ENCODE measurements around the gene CSTF1. TPM values are rescaled to one million over a fixed set of nuclear protein-coding genes. Genes with fewer than 3 reads are reported as not detected.

CSTF1 gene
- total RNA-seq, 1 experiment from 2014 or later = 44.5 TPM

DNA sequence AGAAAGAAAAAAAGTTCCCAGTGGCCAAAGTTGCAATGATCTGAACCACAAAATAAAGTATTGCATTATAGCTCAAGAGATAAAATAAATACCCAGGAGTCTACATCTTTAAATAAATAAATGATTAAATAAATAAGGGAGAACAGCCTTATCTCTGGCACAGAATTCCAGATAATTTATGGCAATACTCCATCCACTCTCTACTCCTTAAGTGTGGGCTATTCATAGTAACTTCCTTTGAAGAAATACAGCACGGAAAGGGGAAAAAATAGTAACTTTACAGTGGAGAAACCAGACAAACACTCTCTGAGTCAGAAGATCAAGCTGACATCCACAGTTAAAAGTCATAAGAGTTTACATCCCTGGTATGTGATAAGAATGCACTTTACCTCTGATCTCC lies 12.1 kb upstream of the CSTF1 start:
- H3K4me2 ChIP-seq (ENCODE audit: low read length) = no peak overlapping the region
- H3K9ac ChIP-seq (ENCODE audit: low read length) = no peak overlapping the region
- DNase-seq (ENCODE audit: low read depth, low spot score) (no peak), ATAC-seq (no peak)
- H3K27me3 ChIP-seq (ENCODE audit: insufficient read depth, low read length) = no peaks in the 10 kb centered on the region
- BruUV-seq (replicated peaks) = no TSS peak
- H3K36me3 ChIP-seq (ENCODE audit: control insufficient read depth in 1 of 2, insufficient read depth in 2 of 2, low read length in 2 of 2) = peaks cover 48 to 50% of the 10 kb centered on the region in 2 experiments
- no peak overlapping the region for H3K27ac ChIP-seq (ENCODE audit: low read depth, low read length)
- no peak overlapping the region for H2AFZ ChIP-seq (ENCODE audit: low read depth, low read length, poor library complexity, severe bottlenecking)
- H3K9me3 ChIP-seq (ENCODE audit: control insufficient read depth in 1 of 2, insufficient read depth in 1 of 2, low read depth in 1 of 2, low read length in 2 of 2) = no peaks in the 10 kb centered on the region
- TF ChIP-seq FOSL1 (IDR thresholded peaks at IDR 0.05; ENCODE audit: low read depth) (no peak), EZH2phosphoT487 (IDR thresholded peaks at IDR 0.05; ENCODE audit: borderline replicate concordance) (no peak), CTCF (IDR thresholded peaks at IDR 0.05 in 2 of 3, conservative IDR thresholded peaks at IDR 0.05 in 1 of 3; ENCODE audit: borderline replicate concordance in 1 of 3, insufficient read depth in 1 of 3, low read depth in 2 of 3, low read length in 2 of 3) (no peak), ATF3 (IDR thresholded peaks at IDR 0.05) (no peak), POLR2A (IDR thresholded peaks at IDR 0.05; ENCODE audit: borderline replicate concordance, extremely low read depth, insufficient read depth, insufficient read length) (no peak), JUND (IDR thresholded peaks at IDR 0.05) (no peak), ELF1 (IDR thresholded peaks at IDR 0.05; ENCODE audit: borderline replicate concordance, low read depth) (no peak)
- no peaks in the 10 kb centered on the region for H3K9me2 ChIP-seq (ENCODE audit: insufficient read depth)
- intact Hi-C loops (cut with micrococcal nuclease) = no loop called here
- no peaks in the 10 kb centered on the region for H3K4me1 ChIP-seq (ENCODE audit: control insufficient read depth in 1 of 2, insufficient read depth in 2 of 2, low read length in 2 of 2)
- CTCF ChIA-PET = no interaction called here
- POLR2A ChIA-PET = interaction anchor here (2.0 kb wide), 1 partner anchor 12 kb away, joined by 8 read pairs; the partner anchor contains the start of genes AURKA and CSTF1
- RAD21 ChIA-PET (ENCODE audit: low non-redundant PET in 1 of 2, low total read pairs in 2 of 2, uncharacterized antibody in 2 of 2, unreplicated experiment in 2 of 2) = no interaction called here
- H3K79me2 ChIP-seq (ENCODE audit: insufficient read depth, low read length) = peaks cover 94% of the 10 kb centered on the region
- no peaks in the 10 kb centered on the region for H4K20me1 ChIP-seq (ENCODE audit: insufficient read depth)
- H3K4me3 ChIP-seq (replicated peaks in 1 of 2; ENCODE audit: low read depth in 1 of 2, low read length in 2 of 2) = no peak overlapping the region

DNA sequence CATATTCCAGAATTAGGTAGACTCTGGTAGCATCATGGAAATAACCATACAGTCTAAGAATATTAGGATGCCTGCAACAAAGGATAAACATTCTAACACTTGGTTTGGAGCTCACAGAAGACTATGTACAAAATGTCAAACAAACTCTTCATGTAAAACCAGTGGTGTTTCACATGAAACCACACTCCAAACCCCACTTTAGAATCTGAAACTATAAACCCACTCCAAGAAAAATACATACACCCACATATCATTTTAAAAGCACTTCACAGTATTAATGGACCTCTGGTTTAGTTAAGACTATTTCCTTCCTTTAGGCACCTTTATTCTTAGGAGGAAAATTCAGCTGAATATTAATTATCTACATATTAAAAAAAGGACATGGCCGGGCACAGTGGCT lies 10.9 kb upstream of the CSTF1 start:
- BruUV-seq (replicated peaks) = no TSS peak
- H3K79me2 ChIP-seq (ENCODE audit: insufficient read depth, low read length) = peaks cover 93% of the 10 kb centered on the region
- TF ChIP-seq EZH2phosphoT487 (IDR thresholded peaks at IDR 0.05; ENCODE audit: borderline replicate concordance) (no peak), CTCF (IDR thresholded peaks at IDR 0.05 in 2 of 3, conservative IDR thresholded peaks at IDR 0.05 in 1 of 3; ENCODE audit: borderline replicate concordance in 1 of 3, insufficient read depth in 1 of 3, low read depth in 2 of 3, low read length in 2 of 3) (no peak), SRF (IDR thresholded peaks at IDR 0.05; ENCODE audit: low read depth) (no peak), MAX (IDR thresholded peaks at IDR 0.05) (no peak), RAD21 (IDR thresholded peaks at IDR 0.05; ENCODE audit: low read depth) (no peak), CBX3 (IDR thresholded peaks at IDR 0.05; ENCODE audit: low read depth) (no peak), ZFX (IDR thresholded peaks at IDR 0.05) (no peak), TCF7L2 (IDR thresholded peaks at IDR 0.05; ENCODE audit: borderline replicate concordance, extremely low read depth, insufficient read depth, insufficient read length) (no peak), EZH2 (IDR thresholded peaks at IDR 0.05) (no peak), SIN3A (IDR thresholded peaks at IDR 0.05; ENCODE audit: low read depth) (no peak), ATF3 (IDR thresholded peaks at IDR 0.05) (no peak)

More for the DNA sequence above, 10.9 kb upstream of the CSTF1 start:
- H3K9me3 ChIP-seq (ENCODE audit: control insufficient read depth in 1 of 2, insufficient read depth in 1 of 2, low read depth in 1 of 2, low read length in 2 of 2) = no peaks in the 10 kb centered on the region
- no peaks in the 10 kb centered on the region for H4K20me1 ChIP-seq (ENCODE audit: insufficient read depth)
- no peak overlapping the region for H3K4me3 ChIP-seq (replicated peaks in 1 of 2; ENCODE audit: low read depth in 1 of 2, low read length in 2 of 2)
- no peak overlapping the region for H3K4me2 ChIP-seq (ENCODE audit: low read length)
- H2AFZ ChIP-seq (ENCODE audit: low read depth, low read length, poor library complexity, severe bottlenecking) = no peak overlapping the region
- H3K36me3 ChIP-seq (ENCODE audit: control insufficient read depth in 1 of 2, insufficient read depth in 2 of 2, low read length in 2 of 2) = peaks cover 49 to 50% of the 10 kb centered on the region in 2 experiments
- RAD21 ChIA-PET (ENCODE audit: low non-redundant PET in 1 of 2, low total read pairs in 2 of 2, uncharacterized antibody in 2 of 2, unreplicated experiment in 2 of 2) = no interaction called here
- intact Hi-C loops (cut with micrococcal nuclease) = no loop called here
- CTCF ChIA-PET = interaction anchor here (0.7 kb wide), 1 partner anchor 16 kb away, joined by 3 read pairs; no protein-coding TSS in a partner anchor
- ATAC-seq (no peak), DNase-seq (ENCODE audit: low read depth, low spot score) (no peak)
- no peaks in the 10 kb centered on the region for H3K27me3 ChIP-seq (ENCODE audit: insufficient read depth, low read length)
- no peaks in the 10 kb centered on the region for H3K9me2 ChIP-seq (ENCODE audit: insufficient read depth)
- no peak overlapping the region for H3K27ac ChIP-seq (ENCODE audit: low read depth, low read length)
- H3K4me1 ChIP-seq (ENCODE audit: control insufficient read depth in 1 of 2, insufficient read depth in 2 of 2, low read length in 2 of 2) = no peaks in the 10 kb centered on the region
- POLR2A ChIA-PET = interaction anchor here (2.0 kb wide), 1 partner anchor 11 kb away, joined by 8 read pairs; the partner anchor contains the start of genes AURKA and CSTF1
- H3K9ac ChIP-seq (ENCODE audit: low read length) = no peak overlapping the region
